ENCODE data around the gene LDAH.

Gene LDAH

DNA sequence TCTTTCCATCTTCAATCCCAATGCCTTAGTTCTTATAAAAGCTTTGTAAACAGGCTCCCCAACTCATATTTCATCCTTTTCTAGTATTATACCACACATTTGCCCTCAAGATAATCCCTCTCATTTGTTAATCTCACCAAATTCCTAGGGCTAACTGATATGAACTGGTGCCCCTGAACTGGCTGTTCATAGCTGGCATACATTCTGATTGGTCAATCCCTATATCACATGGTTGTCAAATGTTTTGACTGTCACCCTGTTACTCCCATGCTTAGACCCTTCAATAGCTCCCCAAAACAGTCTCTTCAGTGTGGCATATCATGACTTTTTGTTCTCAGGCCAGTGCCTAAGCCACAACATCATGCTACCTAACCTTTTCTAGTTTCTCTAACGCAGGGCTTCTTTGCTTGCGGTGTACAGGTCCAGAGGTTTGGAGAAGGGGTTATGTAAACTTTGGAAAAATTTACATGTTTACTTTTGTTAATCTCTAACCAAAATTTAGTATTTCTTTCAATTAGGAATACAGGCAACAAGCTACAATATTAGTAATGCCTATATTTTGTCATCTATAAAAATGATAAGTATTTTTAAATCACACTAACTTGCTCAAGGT, 125.5 kb downstream of the LDAH start (continued):
- TF ChIP-seq, protein P1, sequence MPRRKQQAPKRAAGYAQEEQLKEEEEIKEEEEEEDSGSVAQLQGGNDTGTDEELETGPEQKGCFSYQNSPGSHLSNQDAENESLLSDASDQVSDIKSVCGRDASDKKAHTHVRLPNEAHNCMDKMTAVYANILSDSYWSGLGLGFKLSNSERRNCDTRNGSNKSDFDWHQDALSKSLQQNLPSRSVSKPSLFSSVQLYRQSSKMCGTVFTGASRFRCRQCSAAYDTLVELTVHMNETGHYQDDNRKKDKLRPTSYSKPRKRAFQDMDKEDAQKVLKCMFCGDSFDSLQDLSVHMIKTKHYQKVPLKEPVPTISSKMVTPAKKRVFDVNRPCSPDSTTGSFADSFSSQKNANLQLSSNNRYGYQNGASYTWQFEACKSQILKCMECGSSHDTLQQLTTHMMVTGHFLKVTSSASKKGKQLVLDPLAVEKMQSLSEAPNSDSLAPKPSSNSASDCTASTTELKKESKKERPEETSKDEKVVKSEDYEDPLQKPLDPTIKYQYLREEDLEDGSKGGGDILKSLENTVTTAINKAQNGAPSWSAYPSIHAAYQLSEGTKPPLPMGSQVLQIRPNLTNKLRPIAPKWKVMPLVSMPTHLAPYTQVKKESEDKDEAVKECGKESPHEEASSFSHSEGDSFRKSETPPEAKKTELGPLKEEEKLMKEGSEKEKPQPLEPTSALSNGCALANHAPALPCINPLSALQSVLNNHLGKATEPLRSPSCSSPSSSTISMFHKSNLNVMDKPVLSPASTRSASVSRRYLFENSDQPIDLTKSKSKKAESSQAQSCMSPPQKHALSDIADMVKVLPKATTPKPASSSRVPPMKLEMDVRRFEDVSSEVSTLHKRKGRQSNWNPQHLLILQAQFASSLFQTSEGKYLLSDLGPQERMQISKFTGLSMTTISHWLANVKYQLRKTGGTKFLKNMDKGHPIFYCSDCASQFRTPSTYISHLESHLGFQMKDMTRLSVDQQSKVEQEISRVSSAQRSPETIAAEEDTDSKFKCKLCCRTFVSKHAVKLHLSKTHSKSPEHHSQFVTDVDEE (CRISPR knock-in tag; IDR thresholded peaks at IDR 0.05) = no peak
- TF ChIP-seq RARB (CRISPR knock-in tag; IDR thresholded peaks at IDR 0.05) (no peak), BACH2 (CRISPR knock-in tag; IDR thresholded peaks at IDR 0.05; ENCODE audit: borderline replicate concordance) (no peak), GLIS3 (CRISPR knock-in tag; IDR thresholded peaks at IDR 0.05) (no peak)

DNA sequence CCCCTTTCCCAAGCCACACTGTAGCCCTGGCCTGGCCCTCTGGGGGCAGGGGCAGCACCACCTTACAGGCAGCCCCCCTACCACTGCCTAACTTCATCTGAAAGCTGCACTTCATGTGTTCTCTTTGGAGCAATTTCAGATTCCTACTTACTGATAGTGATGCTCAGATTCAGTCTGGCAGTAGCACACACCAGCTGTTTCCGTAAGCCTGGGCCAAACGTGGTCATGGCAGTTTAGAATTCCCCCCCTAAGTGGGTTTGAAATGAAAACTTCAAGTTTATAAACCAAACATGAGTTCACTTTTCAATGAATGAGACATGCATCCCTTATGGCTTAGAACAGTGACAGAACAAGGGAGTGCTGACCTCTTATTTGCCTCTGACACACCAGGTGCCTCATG, 126.5 kb downstream of the LDAH start:
- ATAC-seq = no peak
- TF ChIP-seq TOX (CRISPR knock-in tag; IDR thresholded peaks at IDR 0.05; ENCODE audit: borderline replicate concordance) (no peak), ESRRG (CRISPR knock-in tag; IDR thresholded peaks at IDR 0.05) (no peak), TCF4 (CRISPR knock-in tag; IDR thresholded peaks at IDR 0.05; ENCODE audit: borderline replicate concordance) (no peak), ZFP3 (CRISPR knock-in tag; IDR thresholded peaks at IDR 0.05) (no peak), GLIS3 (CRISPR knock-in tag; IDR thresholded peaks at IDR 0.05) (no peak), PPARA (CRISPR knock-in tag; IDR thresholded peaks at IDR 0.05; ENCODE audit: borderline replicate concordance) (no peak), ISL1 (CRISPR knock-in tag; IDR thresholded peaks at IDR 0.05) (no peak), ZFP30 (CRISPR knock-in tag; IDR thresholded peaks at IDR 0.05) (no peak), ZNF8 (CRISPR knock-in tag; IDR thresholded peaks at IDR 0.05) (no peak), ARNTL (CRISPR knock-in tag; IDR thresholded peaks at IDR 0.05; ENCODE audit: borderline replicate concordance, low read depth) (no peak), RARB (CRISPR knock-in tag; IDR thresholded peaks at IDR 0.05) (no peak), OSR1 (CRISPR knock-in tag; IDR thresholded peaks at IDR 0.05) (no peak), BACH2 (CRISPR knock-in tag; IDR thresholded peaks at IDR 0.05; ENCODE audit: borderline replicate concordance) (no peak)
- TF ChIP-seq, protein P2, sequence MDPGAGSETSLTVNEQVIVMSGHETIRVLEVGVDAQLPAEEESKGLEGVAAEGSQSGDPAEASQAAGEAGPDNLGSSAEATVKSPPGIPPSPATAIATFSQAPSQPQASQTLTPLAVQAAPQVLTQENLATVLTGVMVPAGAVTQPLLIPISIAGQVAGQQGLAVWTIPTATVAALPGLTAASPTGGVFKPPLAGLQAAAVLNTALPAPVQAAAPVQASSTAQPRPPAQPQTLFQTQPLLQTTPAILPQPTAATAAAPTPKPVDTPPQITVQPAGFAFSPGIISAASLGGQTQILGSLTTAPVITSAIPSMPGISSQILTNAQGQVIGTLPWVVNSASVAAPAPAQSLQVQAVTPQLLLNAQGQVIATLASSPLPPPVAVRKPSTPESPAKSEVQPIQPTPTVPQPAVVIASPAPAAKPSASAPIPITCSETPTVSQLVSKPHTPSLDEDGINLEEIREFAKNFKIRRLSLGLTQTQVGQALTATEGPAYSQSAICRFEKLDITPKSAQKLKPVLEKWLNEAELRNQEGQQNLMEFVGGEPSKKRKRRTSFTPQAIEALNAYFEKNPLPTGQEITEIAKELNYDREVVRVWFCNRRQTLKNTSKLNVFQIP (CRISPR knock-in tag; IDR thresholded peaks at IDR 0.05; ENCODE audit: borderline replicate concordance, low read depth) = no peak
- TF ChIP-seq, protein P1 (CRISPR knock-in tag; IDR thresholded peaks at IDR 0.05) = no peak

DNA sequence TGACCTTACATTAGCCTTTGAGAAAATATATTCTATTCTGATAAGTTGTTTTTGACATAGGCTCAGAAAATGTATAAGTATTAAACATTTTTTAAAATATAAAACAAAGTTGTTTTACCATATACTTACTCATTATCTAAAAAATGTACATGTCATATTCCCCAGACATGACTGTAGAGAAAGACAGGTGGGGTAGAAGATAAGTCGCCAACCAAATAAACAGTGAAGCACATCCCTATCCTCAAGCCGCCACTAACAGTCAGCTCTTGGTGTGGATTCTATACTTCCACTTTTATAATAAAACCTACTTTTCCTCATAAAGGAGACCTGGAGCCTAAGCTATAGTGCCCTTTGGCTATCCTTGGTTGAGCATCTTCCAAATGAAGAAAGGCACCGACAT, 129.6 kb downstream of the LDAH start:
- no peak for ATAC-seq
- TF ChIP-seq ZNF8 (CRISPR knock-in tag; IDR thresholded peaks at IDR 0.05) = no peak
- no peak for TF ChIP-seq OSR1 (CRISPR knock-in tag; IDR thresholded peaks at IDR 0.05)
- no peak for TF ChIP-seq RARB (CRISPR knock-in tag; IDR thresholded peaks at IDR 0.05)
- TF ChIP-seq TCF4 (CRISPR knock-in tag; IDR thresholded peaks at IDR 0.05; ENCODE audit: borderline replicate concordance) = no peak
- TF ChIP-seq TOX (CRISPR knock-in tag; IDR thresholded peaks at IDR 0.05; ENCODE audit: borderline replicate concordance) = no peak
- TF ChIP-seq, protein P1 (CRISPR knock-in tag; IDR thresholded peaks at IDR 0.05) = no peak
- TF ChIP-seq ZFP3 (CRISPR knock-in tag; IDR thresholded peaks at IDR 0.05) = no peak
- TF ChIP-seq BACH2 (CRISPR knock-in tag; IDR thresholded peaks at IDR 0.05; ENCODE audit: borderline replicate concordance) = no peak
- no peak for TF ChIP-seq CSDC2 (CRISPR knock-in tag; IDR thresholded peaks at IDR 0.05)

DNA sequence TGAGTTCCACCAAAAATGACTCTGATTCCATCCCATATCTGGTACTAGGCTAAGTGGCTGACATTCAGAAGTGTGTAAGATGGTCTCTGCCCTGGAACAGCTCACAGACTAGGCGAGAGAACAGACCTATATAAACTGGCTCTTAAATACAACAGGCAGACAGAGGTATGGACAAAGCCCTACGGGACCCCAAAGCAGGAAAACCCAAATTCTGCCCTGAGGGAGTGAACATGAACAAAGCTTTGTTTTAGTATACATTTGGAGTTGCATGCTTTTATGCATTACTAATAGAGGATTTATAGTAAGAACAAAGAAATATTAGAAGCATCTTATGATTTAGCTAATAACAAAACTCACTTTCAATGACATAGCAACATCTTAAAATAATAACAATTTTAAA, 130.8 kb downstream of the LDAH start:
- TF ChIP-seq ISL1 (CRISPR knock-in tag; IDR thresholded peaks at IDR 0.05) (no peak), RARB (CRISPR knock-in tag; IDR thresholded peaks at IDR 0.05) (no peak), ZNF70 (CRISPR knock-in tag; IDR thresholded peaks at IDR 0.05) (no peak), ESRRG (CRISPR knock-in tag; IDR thresholded peaks at IDR 0.05) (no peak), GLIS3 (CRISPR knock-in tag; IDR thresholded peaks at IDR 0.05) (no peak)
- TF ChIP-seq, protein P3, sequence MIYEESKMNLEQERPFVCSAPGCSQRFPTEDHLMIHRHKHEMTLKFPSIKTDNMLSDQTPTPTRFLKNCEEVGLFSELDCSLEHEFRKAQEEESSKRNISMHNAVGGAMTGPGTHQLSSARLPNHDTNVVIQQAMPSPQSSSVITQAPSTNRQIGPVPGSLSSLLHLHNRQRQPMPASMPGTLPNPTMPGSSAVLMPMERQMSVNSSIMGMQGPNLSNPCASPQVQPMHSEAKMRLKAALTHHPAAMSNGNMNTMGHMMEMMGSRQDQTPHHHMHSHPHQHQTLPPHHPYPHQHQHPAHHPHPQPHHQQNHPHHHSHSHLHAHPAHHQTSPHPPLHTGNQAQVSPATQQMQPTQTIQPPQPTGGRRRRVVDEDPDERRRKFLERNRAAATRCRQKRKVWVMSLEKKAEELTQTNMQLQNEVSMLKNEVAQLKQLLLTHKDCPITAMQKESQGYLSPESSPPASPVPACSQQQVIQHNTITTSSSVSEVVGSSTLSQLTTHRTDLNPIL (CRISPR knock-in tag; IDR thresholded peaks at IDR 0.05; ENCODE audit: low read depth) = no peak
- no peak for ATAC-seq

Measured in SK-N-SH treated with all-trans-retinoic acid at 6 μM for 48 hours (cell line).